HG03066 (cell line): ENCODE results near the gene FGF10.
A peak's percentile ranks its signal among the peaks of the same experiment; 100 is the strongest.

Experiments used
- ATAC-seq: cut with Tn5 transposase; IDR thresholded peaks from one replicate; pipeline ENCODE4 v1.9.1; 2021; ENCODE audit warnings: low read depth; ENCODE audit not compliant: unreplicated experiment

The FGF10 gene

DNA sequence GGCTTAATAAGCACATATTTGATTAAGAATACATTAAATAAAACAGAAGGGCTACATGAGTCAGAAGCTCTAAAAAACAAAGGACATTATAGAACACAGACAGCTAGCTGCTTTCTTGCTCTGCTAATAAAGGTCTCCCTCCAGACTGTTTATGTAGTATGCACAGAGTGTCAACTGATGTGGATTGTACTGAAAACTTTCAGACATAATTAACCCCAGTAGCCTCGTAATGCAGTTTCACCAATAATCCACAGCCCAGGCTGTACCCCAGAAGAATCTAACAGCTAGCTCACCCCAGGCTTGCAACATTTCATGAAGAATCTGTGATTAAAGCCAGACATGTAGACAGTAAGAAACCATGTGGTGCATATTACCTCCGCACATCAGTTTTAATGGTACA lies 30.8 kb downstream of the FGF10 start:
- no peak for ATAC-seq

- no peak for ATAC-seq
These were observed 33.0 kb downstream of the FGF10 start for GRCh38 chr5:44356231-44356630.

- no peak for ATAC-seq
These were observed 43.3 kb downstream of the FGF10 start for GRCh38 chr5:44345871-44346270.

- no peak for ATAC-seq
These were observed 52.5 kb downstream of the FGF10 start for GRCh38 chr5:44336708-44337107.

DNA sequence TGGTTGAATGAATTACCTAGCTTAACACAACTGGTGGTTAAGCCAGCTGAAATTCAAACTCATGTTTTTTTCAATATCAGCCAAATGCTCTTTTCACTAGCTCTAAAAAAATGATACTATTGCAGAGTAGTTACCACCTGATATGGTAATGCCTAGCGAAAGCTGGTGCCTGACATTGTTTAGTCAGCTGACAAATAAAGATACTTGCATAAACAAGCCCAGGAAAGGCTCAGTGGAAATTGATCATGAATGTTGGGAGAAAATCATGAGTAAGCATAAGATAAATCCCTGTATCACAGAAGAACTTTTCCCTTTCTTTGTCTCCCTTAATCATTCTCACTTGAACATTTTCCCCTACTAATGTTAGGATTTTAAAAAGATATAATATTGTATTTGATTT lies 54.6 kb downstream of the FGF10 start:
- no peak for ATAC-seq

- ATAC-seq = peak; percentile 69
These were observed 56.8 kb downstream of the FGF10 start for GRCh38 chr5:44332285-44332971.

DNA sequence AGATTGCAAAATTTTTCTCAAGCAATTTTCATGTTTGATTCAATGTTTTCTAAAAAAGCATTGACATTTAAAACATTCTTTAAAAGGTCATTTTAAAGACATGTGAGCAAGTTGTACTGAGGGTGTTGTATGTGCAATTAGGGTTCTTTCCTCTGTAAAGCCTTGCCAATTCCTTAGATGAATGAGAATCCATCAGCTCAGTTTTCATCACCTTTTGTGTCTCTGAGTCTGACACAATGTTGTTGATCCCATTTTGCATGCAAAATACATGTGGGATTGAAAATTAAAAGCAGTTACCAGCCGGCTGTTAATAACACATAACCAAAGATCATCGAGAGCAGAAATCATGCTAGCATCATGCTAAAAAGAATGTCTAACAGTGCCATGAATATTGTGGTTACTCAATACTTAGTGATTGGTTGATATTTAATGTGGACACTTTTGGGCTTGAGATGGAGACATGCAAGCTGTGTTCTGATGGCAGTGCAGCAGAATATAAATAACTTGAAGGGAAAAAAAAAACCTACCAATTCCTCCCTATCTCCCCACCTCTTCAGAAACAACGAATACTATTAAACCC lies 57.7 kb downstream of the FGF10 start:
- no peak for ATAC-seq

- ATAC-seq = no peak
These were observed 59.5 kb downstream of the FGF10 start for GRCh38 chr5:44329716-44330115.

GRCh38 chr5:44321144-44321725 lies 68.0 kb downstream of the FGF10 start:
- no peak for ATAC-seq

DNA sequence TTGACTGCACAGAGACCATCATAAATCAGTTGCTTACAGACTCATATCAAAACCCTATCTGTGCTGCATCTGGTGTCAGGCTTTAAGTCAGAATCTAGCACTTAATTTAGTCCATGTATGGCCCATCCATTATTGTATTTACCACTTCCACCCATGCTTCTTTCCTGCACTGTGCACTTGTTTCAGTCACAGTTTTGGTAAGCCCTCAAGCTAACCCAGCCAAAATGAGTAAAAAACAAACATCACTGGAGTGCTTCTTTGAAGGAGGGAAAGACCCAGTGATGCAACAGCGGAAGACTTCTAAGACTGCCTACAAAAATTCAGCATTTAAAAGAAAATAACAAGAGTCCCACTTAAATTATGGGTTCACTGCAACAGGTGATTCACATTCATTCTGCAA lies 69.0 kb downstream of the FGF10 start:
- ATAC-seq = no peak

GRCh38 chr5:44318883-44319282 lies 70.3 kb downstream of the FGF10 start:
- ATAC-seq = no peak

DNA sequence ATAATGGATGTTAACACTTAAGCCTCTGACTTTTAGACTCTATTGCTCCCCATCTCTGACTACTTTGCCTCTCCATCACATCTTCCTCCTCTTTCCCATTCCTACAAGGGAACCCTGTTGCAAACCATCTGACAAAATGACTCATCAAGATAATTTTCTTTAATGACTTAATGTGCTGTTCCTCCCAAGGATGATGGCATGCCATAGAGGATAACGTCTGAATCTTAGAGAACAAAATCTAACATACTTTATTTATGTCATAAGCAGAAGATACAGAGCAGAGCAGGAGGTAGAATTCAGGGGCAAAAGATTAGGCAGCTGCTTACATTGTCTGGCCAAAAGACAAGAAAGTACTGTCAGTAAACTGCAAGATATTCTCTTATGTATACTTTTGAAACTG lies 76.8 kb downstream of the FGF10 start:
- ATAC-seq = no peak

GRCh38 chr5:44300551-44300950 lies 88.7 kb downstream of the FGF10 start:
- no peak for ATAC-seq

GRCh38 chr5:44299394-44299793 lies 89.8 kb downstream of the FGF10 start:
- no peak for ATAC-seq

- no peak for ATAC-seq
These were observed 94.7 kb downstream of the FGF10 start for GRCh38 chr5:44294516-44294915.

DNA sequence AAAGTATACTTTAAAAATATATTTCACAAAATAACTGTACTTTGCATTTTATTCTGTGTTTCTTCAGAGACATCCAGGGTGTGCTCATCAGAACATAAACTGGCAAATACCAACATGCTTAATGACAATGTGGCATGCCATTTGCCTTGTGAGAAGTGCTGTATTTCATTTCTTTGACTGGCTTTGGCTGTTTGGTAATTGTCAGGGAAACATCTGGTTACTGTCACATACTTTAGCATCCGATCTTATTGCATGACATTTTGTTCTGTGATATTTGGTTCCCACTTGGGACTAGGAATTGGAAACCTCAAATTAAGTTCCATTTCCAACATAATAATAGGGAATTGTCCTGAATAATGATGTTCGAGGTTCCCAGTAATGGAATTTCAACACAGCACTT lies 96.5 kb downstream of the FGF10 start:
- no peak for ATAC-seq

DNA sequence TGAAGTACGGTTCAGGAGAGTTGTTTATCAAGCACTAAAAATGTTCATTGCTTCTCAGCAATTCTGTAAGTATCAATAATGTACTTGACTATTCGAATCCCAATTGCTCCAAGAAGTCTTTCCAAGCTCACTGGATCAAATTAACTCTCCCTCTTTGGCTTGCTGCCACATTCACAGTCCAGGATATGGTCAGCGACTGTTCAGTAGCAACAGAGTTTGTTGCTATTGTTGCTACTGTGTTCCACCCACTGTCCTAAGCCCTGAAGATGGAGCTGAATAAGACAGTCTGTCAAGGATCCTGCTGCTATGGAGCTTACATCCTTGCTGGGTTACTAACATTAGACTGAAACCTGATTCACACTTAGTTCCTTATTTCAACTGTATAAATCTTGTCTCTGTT lies 110.8 kb downstream of the FGF10 start:
- ATAC-seq = no peak

- ATAC-seq = no peak
These were observed 113.3 kb downstream of the FGF10 start for GRCh38 chr5:44275908-44276307.

DNA sequence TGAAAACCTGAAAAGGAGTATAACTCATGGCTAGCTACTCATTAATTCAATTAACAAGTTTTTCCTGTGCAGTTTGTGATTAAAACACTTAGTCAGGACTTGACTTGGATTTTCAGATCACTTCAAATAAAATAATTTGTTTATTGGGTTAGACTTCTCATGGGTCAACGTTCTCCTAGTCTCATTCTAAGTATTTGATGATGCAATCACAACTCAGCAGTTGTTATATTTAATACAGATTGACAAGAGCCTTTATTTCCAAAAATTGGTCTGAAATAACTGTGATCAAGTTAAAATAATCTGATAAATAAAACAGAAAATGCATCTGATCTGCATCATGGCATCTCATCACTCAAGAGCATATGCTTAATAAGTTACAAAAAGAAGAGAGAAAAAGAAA lies 113.9 kb downstream of the FGF10 start:
- no peak for ATAC-seq

- no peak for ATAC-seq
These were observed 121.3 kb downstream of the FGF10 start for GRCh38 chr5:44267909-44268308.

- no peak for ATAC-seq
These were observed 122.2 kb downstream of the FGF10 start for GRCh38 chr5:44266882-44267576.

DNA sequence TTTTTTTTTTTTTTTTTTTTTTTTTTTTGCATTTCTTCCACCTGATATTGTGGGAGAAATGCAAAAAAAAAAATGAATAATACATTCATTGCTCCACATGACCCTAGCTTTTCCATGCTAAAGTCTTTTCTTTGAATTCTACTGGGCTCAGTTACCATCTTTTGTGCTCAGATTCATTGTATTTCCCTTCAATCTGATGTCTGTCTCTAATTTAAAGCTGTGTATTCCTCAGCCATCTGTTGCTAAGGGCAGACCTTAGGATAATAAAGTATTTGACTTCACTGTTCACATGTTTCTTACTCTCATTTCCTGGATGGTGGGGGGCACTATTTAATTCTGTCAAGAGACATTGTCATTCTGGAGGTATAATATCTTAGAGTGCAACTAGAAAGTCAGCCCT lies 123.5 kb downstream of the FGF10 start:
- ATAC-seq = no peak
